ENCODE results near the gene NACA.
"Not testable (repeated sequence)": the region's sequence is repeated elsewhere in the genome, so short reads cannot be mapped to it uniquely, and the experiment has no call there.

The NACA gene

GRCh38 chr12:56723889-56724700 lies 1.0 kb downstream of the NACA start:
- no peak for DNase-seq

- no peak for DNase-seq
Measured at GRCh38 chr12:56723352-56723751, 1.7 kb downstream of the NACA start.

- no peak for DNase-seq
Measured at GRCh38 chr12:56722832-56723231, 2.3 kb downstream of the NACA start.

- DNase-seq: no peak
Measured at GRCh38 chr12:56721721-56722120, 3.4 kb downstream of the NACA start.

- no peak for DNase-seq
Measured at GRCh38 chr12:56721216-56721615, 3.9 kb downstream of the NACA start.

- DNase-seq: no peak
Measured at GRCh38 chr12:56720731-56721151, 4.4 kb downstream of the NACA start.

GRCh38 chr12:56719056-56719455 lies 6.0 kb downstream of the NACA start:
- DNase-seq: no peak

- no peak for DNase-seq
Measured at GRCh38 chr12:56718636-56719035, 6.5 kb downstream of the NACA start.

GRCh38 chr12:56718149-56718548 lies 7.0 kb downstream of the NACA start:
- no peak for DNase-seq

GRCh38 chr12:56716933-56717880 lies 7.9 kb downstream of the NACA start:
- DNase-seq: no peak

GRCh38 chr12:56716458-56716857 lies 8.6 kb downstream of the NACA start:
- no peak for DNase-seq

GRCh38 chr12:56715798-56716197 lies 9.3 kb downstream of the NACA start:
- no peak for DNase-seq

GRCh38 chr12:56714431-56714929 lies 10.6 kb downstream of the NACA start:
- no peak for DNase-seq

GRCh38 chr12:56713345-56713744 lies 11.8 kb downstream of the NACA start:
- no peak for DNase-seq

GRCh38 chr12:56709759-56710376 lies 15.2 kb downstream of the NACA start:
- no peak for DNase-seq

GRCh38 chr12:56704522-56704921 lies 20.6 kb downstream of the NACA start:
- DNase-seq: not testable (repeated sequence)

GRCh38 chr12:56699020-56699661 lies 26.0 kb downstream of the NACA start:
- no peak for DNase-seq

GRCh38 chr12:56695327-56696101 lies 29.6 kb downstream of the NACA start:
- no peak for DNase-seq

GRCh38 chr12:56694161-56694560 lies 30.9 kb downstream of the NACA start:
- DNase-seq: no peak

- DNase-seq: no peak
Measured at GRCh38 chr12:56688846-56689109, 36.3 kb downstream of the NACA start.

- peak; percentile 96 for DNase-seq
Measured at GRCh38 chr12:56688129-56688845, 36.8 kb downstream of the NACA start, which contains the start of gene PTGES3. PTGES3 (minus strand) TSS chr12:56688284; CDS start chr12:56687999, 285 bp downstream.

All from activated effector memory CD4-positive, alpha-beta T cell treated with Interleukin-2 at 50 U/mL for 16 hours (primary cell).